IPS-20b (cell line): Measurements from ENCODE around the gene CSHL1.

ENCODE experiments used
- H3K27ac ChIP-seq: one replicate; pipeline ENCODE4 v1.5.1; 2013; ENCODE audit warnings: low read length
- H3K27me3 ChIP-seq: 2 replicates; pipeline ENCODE4 v1.6.1; 2013; ENCODE audit warnings: mild to moderate bottlenecking, low read length, inconsistent platforms; ENCODE audit not compliant: insufficient read depth
- H3K36me3 ChIP-seq: 2 replicates; pipeline ENCODE4 v1.6.1; 2013; ENCODE audit warnings: low read depth, mild to moderate bottlenecking, inconsistent platforms, low read length, moderate library complexity; ENCODE audit not compliant: insufficient read depth
- H3K4me1 ChIP-seq: 2 replicates; pipeline ENCODE4 v1.6.1; 2013; ENCODE audit warnings: mild to moderate bottlenecking, control low read depth, inconsistent platforms, low read length, moderate library complexity; ENCODE audit not compliant: insufficient read depth
- H3K4me3 ChIP-seq: 2 replicates; pipeline ENCODE4 v1.5.1; 2013; ENCODE audit warnings: mild to moderate bottlenecking, low read length, inconsistent platforms
- H3K9ac ChIP-seq: 2 replicates; pipeline ENCODE4 v1.6.1; 2013; ENCODE audit warnings: low read depth, mild to moderate bottlenecking, inconsistent platforms, low read length, moderate library complexity
- H3K9me3 ChIP-seq: 2 replicates; pipeline ENCODE4 v1.6.1; 2013; ENCODE audit warnings: mild to moderate bottlenecking, low read depth, low read length, inconsistent platforms; ENCODE audit not compliant: insufficient read depth

The CSHL1 gene

DNA sequence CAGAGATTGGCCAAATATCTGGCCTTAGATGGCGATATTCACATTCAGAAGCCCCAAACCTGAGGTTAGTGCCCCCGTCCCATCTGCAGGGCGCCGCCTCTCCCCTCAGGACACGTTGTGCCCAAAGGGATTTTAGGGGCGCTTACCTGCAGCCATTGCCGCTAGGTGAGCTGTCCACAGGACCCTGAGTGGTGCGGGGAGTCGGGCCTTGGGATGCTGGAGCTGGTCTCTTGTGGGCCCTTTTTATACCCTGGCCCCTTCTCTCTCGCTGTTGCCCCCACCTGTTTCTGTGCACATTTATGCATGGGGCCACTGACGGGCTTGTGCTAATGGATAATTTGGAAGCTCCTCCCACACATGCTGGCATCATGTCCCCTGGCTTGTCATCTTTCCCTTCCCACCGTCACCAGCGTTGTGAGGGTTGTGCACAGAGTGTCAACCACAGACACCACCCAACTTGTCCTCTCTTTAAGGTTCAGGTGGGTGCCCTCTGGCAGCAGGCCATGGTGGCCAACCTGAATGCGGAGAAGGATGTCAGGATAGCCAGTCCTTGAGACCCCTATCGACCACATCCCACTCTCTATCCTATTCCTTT is at the start of gene CSHL1:
Gene CSHL1, minus strand, starts transcription at position 218 of the 595 bp plus-strand sequence. Its CDS starts 62 bp downstream, at position 156.
- peaks cover 3% of the 10 kb centered on the region; the same call in 1 of the 2 replicates for H3K4me1 ChIP-seq
- no peaks in the 10 kb centered on the region for H3K36me3 ChIP-seq
- H3K9ac ChIP-seq = no peak within 1 kb of the TSS
- H3K9me3 ChIP-seq = no peaks in the 10 kb centered on the region
- H3K27ac ChIP-seq = no peak within 1 kb of the TSS
- no peak within 1 kb of the TSS for H3K4me3 ChIP-seq
- H3K27me3 ChIP-seq = no peaks in the 10 kb centered on the region; the same call in 1 of the 2 replicates

GRCh38 chr17:63960430-63960829 is 49.4 kb upstream of the CSHL1 start:
- Histone ChIP-seq H3K9ac (peak overlapping the region; percentile 80; the same call in 1 of the 2 replicates), H3K36me3 (no peaks in the 10 kb centered on the region), H3K9me3 (no peaks in the 10 kb centered on the region), H3K27me3 (no peaks in the 10 kb centered on the region), H3K4me3 (peak overlapping the region; percentile 79; the same call in 1 of the 2 replicates), H3K4me1 (peaks cover 13% of the 10 kb centered on the region), H3K27ac (no peak overlapping the region)

GRCh38 chr17:63960006-63960405 is 48.9 kb upstream of the CSHL1 start:
- no peaks in the 10 kb centered on the region for H3K36me3 ChIP-seq
- no peak overlapping the region for H3K27ac ChIP-seq
- no peaks in the 10 kb centered on the region for H3K9me3 ChIP-seq
- peak overlapping the region; percentile 79; the same call in 1 of the 2 replicates for H3K4me3 ChIP-seq
- H3K4me1 ChIP-seq = peaks cover 13% of the 10 kb centered on the region
- no peaks in the 10 kb centered on the region for H3K27me3 ChIP-seq
- H3K9ac ChIP-seq = peak overlapping the region; percentile 80; the same call in 1 of the 2 replicates

DNA sequence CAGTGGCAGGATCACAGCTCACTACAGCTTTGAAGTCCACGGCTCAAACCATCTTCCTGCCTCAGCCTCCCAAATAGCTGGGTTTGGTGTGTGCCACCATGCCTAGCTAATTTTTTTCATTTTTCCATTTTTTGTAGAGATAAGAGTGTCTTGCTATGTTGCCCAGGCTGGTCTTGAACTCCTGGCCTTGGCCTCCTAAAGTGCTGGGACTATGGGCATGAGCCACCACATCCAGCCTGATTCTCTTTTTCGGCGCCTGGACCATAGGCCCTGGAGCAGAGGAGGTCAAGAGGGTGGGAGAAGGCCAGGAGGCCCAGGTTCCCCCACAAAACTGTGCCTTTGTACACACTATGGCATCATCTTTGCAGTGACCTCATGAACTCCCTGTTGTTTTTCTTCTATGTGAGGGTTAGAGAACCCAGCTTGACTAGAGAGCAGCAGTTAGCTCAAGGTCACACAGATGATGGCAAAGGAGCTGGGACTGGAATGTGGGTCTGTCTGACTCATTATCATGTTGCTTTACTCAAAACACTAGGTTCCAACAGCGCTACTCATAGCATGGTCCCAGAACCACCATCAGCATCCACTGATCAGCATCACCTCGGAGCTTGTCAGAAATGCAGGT is 45.4 kb upstream of the CSHL1 start:
- Histone ChIP-seq H3K4me1 (peaks cover 6% of the 10 kb centered on the region), H3K27me3 (no peaks in the 10 kb centered on the region), H3K27ac (no peak overlapping the region), H3K36me3 (no peaks in the 10 kb centered on the region), H3K9me3 (no peaks in the 10 kb centered on the region), H3K9ac (no peak overlapping the region), H3K4me3 (no peak overlapping the region)

DNA sequence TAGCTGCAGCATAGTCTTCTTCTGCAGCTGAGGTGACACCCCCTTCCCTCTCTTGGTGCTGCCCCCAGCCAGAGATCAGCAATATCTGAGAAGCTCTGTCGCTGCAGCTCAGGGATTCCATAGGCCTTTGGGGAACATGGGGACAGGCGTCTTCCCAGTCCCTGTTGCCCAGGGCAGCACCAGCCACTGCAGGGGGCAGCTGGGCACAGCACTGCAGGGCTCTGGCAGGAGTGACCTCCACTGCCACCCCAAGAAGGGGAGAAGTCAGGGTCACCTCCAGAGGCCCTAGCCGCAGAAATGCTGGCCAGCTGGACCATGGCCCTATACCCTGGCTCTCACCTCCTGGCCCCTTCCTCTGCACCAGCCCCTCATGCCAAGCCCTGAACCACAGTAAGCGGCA is 44.7 kb upstream of the CSHL1 start:
- Histone ChIP-seq H3K36me3 (no peaks in the 10 kb centered on the region), H3K27me3 (no peaks in the 10 kb centered on the region), H3K4me1 (peaks cover 6% of the 10 kb centered on the region), H3K4me3 (no peak overlapping the region), H3K27ac (no peak overlapping the region), H3K9me3 (no peaks in the 10 kb centered on the region), H3K9ac (no peak overlapping the region)

- H3K4me1 ChIP-seq = peaks cover under 1% of the 10 kb centered on the region; the same call in 1 of the 2 replicates
- no peaks in the 10 kb centered on the region for H3K9me3 ChIP-seq
- no peak overlapping the region for H3K9ac ChIP-seq
- H3K4me3 ChIP-seq = no peak overlapping the region
- H3K36me3 ChIP-seq = no peaks in the 10 kb centered on the region
- H3K27ac ChIP-seq = no peak overlapping the region
- H3K27me3 ChIP-seq = no peaks in the 10 kb centered on the region
These were observed 44.2 kb upstream of the CSHL1 start for GRCh38 chr17:63955232-63955631.

DNA sequence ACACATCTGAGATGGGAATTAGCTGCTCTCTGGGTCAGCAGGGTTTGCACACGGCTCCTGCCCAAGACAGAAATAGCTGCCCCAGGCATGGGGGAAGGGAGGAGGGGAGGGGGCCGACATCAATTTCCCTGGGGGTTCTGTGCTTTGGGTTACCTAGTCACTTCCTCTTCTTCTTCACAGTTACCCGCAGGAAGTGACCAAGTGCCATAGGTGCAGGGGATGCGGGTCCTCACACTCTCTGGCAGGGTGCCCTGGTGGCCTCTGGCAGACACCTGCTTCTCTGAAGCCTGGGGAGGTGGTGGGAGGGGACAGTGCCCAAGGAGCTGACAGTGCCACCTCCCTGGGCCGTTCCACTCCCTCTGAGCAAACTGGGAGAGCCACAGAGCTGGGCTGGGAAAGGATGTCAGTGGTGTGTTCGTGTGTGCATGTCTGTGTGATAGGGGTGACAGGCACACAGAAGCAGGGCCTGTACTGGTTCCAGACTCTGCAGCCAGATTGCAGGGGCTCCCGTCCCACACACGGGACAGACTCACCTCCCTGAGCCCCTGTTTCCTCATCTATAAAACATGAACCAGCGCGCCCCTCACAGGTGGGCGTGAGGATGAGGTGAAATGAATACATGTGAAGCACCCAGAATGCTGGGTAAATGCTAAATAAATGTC is 43.5 kb upstream of the CSHL1 start:
- Histone ChIP-seq H3K27ac (no peak overlapping the region), H3K9ac (no peak overlapping the region), H3K27me3 (no peaks in the 10 kb centered on the region), H3K9me3 (no peaks in the 10 kb centered on the region), H3K4me3 (no peak overlapping the region), H3K36me3 (no peaks in the 10 kb centered on the region), H3K4me1 (no peaks in the 10 kb centered on the region)

DNA sequence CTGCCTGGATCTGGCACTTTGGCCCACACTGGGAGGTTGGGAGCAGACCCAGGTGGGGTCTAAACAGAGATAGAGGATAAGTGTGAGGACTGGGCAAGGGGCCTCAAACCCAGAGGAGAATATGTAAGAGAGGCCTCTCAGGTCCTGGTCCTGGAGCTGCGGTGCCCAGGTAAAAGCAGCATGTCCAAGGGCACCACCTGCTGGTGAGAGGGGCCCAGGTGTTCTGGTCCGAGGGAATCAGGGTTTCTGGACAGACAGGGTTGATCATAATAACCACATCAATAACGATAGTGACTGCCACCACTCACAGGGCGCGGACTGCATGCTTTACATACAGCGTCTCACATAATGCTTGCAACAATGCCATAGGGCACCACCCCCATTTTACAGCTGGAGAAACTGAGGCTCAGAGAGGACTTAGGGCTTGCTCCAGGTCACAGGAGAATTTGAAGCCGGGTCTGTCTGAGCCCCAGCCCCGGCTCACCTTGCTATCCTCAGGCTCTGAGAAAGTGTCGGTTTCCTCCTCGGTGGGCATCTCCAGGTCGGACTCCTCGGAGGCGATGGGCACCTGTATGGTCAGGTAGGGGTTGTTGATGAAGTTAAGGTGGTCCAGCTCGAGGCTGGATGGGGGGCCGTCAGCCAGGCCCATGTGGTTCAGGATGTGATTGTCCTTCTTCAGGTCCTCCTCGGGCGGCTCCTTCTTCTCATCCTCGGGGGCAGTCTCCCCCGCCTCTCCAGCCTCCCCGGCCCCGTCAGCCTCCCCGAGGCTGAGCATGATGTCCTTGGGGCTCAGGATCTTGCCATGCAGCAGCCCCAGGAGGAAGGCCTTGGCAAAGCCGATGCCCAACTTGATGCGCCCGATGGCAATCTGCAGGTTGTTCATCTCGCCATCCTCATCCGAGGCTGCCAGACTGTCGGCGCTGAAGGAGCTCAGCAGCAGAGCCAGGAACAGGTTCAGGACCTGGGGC is 40.2 kb upstream of the CSHL1 start:
- no peak overlapping the region for H3K9ac ChIP-seq
- no peaks in the 10 kb centered on the region for H3K9me3 ChIP-seq
- no peaks in the 10 kb centered on the region for H3K36me3 ChIP-seq
- no peak overlapping the region for H3K27ac ChIP-seq
- H3K27me3 ChIP-seq = no peaks in the 10 kb centered on the region
- no peaks in the 10 kb centered on the region for H3K4me1 ChIP-seq
- H3K4me3 ChIP-seq = no peak overlapping the region

DNA sequence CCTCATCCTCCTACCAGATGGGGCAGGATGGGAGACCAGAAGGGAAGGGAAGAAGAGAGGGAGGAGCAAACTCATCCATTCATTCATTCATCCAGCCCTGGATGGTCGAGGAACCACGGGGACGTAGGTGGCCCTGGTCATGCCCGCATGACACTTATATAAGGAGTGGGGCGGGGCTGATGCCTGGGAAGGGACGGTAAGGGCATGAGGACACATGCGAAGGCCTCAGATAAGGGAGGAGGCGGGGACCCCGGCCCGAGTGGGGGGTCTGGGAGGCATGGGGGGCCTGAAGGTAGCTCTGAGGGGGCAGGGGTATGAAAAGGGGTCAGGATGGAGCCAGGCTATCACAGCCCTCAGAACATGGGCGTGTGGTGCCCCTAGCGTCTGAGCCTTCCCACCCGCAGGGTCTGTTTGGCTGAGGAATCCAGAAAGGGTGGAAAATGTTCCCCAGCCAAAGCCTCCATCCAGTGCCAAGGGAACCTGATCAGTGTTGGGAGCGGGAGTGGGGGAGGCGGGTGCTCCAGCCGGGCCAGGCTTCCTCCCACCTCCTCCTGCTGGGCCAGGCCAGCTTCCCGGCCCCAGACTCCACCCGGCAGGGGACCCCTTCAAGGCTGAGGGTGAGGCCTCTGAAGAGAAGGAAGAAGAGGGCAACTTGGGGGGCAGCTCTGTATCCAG is 38.7 kb upstream of the CSHL1 start:
- no peaks in the 10 kb centered on the region for H3K27me3 ChIP-seq
- H3K27ac ChIP-seq = no peak overlapping the region
- H3K4me3 ChIP-seq = no peak overlapping the region
- no peaks in the 10 kb centered on the region for H3K9me3 ChIP-seq
- H3K4me1 ChIP-seq = no peaks in the 10 kb centered on the region
- H3K36me3 ChIP-seq = no peaks in the 10 kb centered on the region
- H3K9ac ChIP-seq = no peak overlapping the region

GRCh38 chr17:63948521-63948920 is 37.5 kb upstream of the CSHL1 start:
- Histone ChIP-seq H3K4me1 (no peaks in the 10 kb centered on the region), H3K36me3 (no peaks in the 10 kb centered on the region), H3K27me3 (no peaks in the 10 kb centered on the region), H3K4me3 (no peak overlapping the region), H3K9me3 (no peaks in the 10 kb centered on the region), H3K27ac (no peak overlapping the region), H3K9ac (no peak overlapping the region)
